Erythroblast (primary cell): ENCODE data around the gene CKS2.

Experiments
- DNase-seq, 2 experiments: peaks; one replicate each; lab custom pipeline; 2025; lab: John Stamatoyannopoulos, UW
- GATA1 ChIP-seq: IDR thresholded peaks from 2 replicates; pipeline ENCODE4 v1.6.1; 2011; ENCODE audit warnings: low read depth, mild to moderate bottlenecking, control low read depth, low read length, moderate library complexity
- POLR2A ChIP-seq: IDR thresholded peaks from 2 replicates; pipeline ENCODE4 v1.6.1; 2011; ENCODE audit warnings: mild to moderate bottlenecking, low read length

CKS2 gene

DNA sequence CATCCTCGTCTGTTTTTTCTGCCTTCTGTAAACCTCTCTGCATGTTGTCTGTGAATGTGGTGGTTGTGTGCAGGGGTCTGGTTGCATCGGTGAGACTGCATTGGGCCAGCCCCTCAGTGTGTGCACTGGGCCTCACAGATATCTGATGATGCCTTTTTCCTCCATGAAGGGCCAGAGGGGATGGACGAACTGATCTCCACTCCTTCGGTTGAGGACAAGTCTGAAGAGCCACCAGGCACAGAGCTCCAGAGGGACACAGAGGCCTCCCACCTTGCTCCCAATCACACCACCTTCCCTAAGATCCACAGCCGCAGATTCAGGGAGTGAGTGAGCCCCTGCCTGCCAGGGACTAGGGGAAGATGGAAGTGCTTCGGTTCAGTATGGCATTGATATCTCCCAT is 38.6 kb downstream of the CKS2 start:
- TF ChIP-seq POLR2A (no peak), GATA1 (no peak)
- no peak for DNase-seq

DNA sequence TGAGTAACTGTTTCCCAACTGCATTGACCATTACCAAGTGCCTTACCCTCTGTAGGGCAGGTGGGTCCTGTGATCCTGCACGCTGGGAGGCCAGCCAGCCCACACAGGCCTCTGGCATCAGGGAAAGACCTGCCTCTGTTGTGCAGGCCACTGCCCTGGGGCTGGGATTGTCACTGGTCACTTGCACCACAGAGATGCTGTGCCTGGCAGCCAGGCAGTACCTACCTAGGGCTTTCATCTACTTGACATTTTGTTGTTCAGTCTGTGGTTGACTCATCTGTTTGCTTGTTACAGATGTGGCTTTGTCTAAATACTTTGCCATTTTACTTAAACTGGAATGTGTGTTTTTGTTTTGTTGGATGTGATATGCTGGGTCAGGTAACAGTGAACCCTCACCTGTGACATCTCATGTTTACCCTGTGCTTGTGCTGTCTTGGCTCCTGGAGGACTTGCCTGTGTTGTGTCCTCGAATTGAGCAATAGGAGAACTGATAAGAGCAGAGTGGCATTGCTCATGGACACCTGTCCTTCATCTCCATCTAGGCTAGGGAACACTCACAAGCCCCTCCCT is 40.1 kb downstream of the CKS2 start:
- DNase-seq: no peak
- TF ChIP-seq GATA1 (no peak), POLR2A (no peak)

DNA sequence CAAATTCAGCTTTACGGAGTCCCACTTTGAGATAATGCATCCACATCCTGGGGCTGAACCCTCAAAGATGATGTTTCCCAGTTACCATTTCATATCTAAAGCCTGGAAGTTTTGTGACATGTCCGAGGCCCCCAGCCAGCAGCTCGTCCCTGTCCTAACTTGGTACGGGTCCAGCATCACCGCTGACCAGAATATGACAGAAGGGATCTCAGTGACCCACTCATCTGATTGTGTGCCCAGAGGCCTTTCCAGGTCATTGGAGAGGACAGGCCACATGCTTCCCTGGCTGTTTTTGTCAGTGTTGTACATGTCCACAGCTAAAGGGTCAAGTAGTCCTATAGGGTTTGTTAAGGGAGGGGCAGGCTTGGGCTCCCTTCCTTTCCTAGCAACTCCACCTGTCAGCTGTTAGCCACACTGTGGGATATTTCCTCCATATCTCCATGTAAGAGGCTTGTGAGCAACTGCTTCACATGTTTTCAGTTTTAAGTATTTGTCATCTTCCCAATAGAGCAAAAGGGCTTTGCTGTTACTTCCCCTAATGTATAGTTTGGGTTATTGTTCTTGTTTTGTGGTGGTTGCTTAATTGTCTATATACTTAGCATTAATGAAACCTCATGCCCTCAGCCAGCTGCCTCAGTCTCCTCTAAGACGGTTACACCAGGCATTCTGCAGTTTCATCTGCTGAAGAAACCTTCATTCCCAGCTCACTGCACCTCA is 40.7 kb downstream of the CKS2 start:
- no peak for DNase-seq
- TF ChIP-seq POLR2A: no peak
- TF ChIP-seq GATA1: no peak

DNA sequence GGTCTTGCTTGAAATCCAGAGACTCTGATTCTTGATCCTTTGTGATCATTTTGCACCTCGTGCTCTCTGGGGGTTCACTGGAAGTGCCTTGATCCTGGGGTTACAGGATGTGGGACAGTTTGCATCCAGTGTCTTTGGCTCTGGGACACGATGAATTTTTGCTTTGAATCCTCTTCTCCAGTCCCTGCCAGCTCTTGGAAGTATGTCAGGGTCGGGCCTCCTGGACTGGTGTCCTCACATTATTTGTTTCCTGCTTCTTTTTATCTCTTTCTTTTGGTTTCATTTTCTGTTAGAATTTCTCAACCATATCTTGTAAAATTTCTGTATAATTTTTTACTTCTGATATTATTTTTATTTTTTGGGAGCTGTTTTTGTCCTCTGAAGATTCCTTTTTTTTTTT is 41.5 kb downstream of the CKS2 start:
- no peak for TF ChIP-seq GATA1
- TF ChIP-seq POLR2A: no peak
- DNase-seq: no peak

DNA sequence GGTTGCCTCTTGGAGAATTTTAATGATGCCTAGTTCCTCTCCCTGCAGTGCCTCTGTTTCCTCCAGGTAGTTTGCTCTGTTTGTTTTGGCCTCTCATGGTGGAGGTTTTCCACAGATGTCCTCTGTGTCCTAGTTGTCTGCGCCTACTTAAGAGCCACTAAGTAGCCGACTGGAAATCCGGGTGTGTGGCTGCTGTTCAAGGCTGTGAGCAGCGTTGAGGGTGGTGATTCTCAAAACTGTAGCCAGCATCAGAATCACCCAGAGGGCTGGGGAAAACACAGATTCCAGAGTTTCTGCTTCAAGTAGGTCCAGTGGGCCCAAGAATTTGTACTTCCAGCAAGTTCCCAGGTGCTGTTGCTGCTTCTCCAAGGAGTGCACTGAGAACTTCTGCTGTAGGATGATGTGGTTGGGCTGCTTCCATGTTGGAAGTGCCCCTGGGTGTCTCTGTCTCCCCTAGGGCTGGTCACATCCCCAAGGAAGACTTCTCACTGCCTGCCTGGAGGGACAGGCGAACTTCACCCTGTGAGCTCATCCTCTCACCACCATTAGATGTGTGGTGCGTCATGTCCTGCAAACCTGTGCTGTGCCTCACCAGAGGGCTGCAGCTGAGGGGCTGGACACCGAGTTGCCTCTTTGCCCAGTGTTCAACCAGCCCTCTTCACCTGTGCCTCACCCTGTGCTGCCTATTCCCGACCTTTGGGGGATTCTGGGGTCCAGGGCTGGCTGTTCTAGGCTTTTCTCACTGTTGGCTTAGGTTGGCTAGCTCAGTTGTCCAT is 42.1 kb downstream of the CKS2 start:
- DNase-seq: no peak
- TF ChIP-seq GATA1 (no peak), POLR2A (no peak)

DNA sequence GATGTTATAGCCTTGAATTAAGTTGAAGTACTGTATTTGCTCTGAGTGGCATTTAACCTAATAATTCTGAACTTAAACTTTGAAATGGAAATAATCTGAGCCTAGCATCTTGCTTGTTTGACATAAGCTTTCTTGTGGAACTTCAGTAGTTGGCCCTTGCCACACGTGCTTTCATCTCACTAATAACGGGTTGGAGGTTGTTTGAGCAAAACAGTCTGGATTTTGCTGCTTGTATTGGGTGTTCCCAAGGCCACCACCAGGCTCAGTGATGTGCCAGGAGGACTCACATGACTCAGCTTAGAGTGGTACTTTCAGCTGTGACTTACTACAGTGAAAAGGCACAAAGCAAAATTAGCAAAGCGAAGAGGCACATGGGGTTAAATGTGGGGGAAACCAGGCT is 43.0 kb downstream of the CKS2 start:
- no peak for DNase-seq
- TF ChIP-seq POLR2A (no peak), GATA1 (no peak)

DNA sequence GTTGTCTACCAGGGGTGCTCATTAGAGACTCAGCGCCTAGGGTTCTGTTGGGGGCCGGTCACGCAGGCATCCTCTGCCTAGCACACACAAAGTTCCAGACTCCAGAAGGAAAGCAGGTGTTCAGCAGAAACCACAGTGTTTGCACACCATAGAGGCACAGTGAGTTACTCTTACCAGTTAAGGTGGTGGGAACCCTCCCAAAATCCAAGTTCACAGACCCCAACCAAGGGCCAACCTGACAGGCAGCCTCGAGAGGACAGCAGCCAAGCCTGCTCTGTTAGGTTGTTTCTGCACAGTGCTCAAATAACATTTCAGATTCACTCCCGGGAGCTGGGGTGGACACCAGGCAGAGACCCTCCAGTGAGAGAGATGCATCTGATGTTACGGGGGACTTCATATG is 43.5 kb downstream of the CKS2 start:
- DNase-seq: no peak
- TF ChIP-seq GATA1 (no peak), POLR2A (no peak)

DNA sequence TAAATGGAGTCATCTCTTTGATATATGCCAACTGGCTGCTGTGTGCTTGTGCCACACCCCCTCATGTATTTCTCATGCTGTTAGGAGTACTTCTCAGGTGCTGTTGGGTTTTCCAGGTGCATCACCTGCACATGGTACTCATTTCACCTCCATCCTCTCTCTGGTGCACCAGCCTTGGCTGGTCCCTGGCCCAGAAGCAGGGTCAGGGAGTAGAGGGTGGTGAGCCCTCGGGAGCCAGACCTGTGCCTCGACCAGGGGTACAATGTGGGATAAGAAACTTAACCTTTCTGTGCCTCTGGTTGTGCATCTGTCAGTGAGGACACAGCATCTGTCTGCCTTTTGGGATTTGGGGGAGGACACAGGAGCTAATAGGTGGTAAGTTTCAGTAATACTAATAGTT is 45.8 kb downstream of the CKS2 start:
- no peak for DNase-seq
- TF ChIP-seq POLR2A: no peak
- TF ChIP-seq GATA1: no peak

DNA sequence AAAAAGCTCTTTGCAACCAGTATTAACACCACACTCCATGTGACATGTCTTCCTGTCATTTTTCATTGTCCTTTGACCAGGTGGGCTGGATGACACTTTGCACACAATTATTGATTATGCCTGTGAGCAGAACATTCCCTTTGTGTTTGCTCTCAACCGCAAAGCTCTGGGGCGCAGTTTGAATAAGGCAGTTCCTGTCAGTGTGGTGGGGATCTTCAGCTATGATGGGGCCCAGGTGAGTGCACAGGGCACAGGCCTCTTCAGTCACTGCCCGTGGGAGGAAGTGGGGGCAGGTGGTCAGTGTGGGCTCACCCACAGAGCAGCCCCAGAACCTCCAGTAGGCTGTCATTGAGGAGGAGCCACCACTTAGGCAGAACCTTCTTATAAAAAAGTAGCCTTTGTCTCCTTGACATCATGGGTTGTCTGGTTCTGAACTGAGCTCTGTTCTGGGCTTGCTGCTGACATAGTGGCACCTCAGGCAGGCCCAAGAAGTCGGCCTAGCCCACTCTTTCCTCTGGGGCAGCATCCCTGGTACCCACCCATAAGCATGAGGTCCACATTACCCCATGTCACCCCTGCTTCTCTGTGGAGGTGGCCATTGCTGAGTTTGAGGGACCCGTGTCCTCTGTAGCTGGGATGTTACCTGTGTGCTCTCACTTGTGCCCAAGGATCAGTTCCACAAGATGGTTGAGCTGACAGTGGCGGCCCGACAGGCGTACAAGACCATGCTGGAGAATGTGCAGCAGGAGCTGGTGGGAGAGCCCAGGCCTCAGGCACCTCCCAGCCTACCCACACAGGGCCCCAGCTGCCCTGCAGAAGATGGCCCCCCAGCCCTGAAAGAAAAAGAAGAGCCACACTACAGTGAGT is 46.6 kb downstream of the CKS2 start:
- DNase-seq: no peak
- no peak for TF ChIP-seq GATA1
- TF ChIP-seq POLR2A: no peak

DNA sequence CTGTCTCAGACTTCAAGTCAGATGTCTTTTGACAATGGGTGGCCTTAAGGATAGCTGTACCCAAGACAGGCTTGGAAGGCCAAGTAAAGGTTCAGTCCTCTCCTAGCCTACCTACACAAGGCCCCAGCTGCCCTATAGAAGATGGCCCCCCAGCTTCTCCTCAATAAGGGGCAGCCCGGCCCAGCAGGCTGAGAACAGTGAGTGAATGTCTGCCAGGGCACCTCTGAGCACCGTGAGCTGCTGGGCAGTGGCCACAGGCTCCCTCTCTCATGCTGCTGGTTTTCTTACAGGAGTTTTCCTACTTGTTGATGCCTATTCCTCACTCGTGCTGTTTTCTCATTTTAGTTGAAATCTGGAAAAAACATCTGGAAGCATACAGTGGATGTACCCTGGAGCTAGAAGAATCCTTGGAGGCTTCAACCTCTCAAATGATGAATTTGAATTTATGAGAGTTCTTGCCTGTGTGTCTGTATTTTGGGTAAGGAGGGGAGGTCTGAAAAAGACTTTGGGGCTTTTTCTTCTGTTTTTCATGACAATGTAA is 47.5 kb downstream of the CKS2 start:
- no peak for DNase-seq
- TF ChIP-seq POLR2A: no peak
- TF ChIP-seq GATA1: no peak

DNA sequence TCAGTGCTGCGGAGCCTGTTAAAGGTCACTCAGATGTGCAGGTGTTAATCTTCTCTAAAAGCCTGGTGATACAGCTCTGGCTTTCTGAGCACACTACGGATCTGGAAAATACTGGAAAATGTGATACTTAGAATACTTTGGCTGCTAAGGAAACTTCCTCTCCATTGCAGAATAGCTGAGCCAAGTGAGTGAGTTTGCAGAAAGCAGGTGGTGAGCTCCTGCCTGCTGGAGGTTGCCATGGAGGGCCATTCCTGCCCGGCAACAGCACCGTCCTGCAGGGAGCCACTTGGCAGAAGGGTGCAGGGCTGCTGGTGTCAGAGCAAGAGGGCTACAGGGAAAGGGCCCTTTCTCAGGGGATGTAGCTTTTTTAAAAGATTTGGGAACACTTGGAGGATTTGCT is 48.0 kb downstream of the CKS2 start:
- no peak for DNase-seq
- TF ChIP-seq GATA1 (no peak), POLR2A (no peak)

DNA sequence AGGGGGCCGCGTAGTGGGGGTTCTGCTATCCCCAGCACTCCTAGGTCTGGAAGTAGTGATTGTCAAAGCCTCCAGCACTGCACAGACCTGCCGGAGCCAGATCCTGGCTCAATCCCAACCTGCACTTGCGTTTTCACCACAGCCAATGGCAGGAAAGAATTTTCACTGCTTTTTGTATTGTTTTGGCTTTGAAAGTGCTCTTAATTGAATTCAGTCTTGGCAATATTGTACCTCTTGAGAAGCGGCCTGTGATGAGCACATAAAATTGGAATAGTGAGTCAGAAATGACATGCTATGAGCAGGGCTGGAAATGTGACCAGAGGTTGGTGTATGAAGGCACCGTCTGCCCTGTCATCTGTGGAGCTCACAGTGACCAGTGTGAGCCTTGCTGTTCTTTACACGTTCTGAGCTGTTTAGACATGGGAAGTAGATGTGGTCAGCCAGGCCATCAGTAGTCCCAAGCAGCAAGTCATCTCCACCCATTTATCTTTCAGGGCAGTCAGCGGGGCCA is 48.8 kb downstream of the CKS2 start:
- TF ChIP-seq POLR2A: no peak
- no peak for TF ChIP-seq GATA1
- no peak for DNase-seq

DNA sequence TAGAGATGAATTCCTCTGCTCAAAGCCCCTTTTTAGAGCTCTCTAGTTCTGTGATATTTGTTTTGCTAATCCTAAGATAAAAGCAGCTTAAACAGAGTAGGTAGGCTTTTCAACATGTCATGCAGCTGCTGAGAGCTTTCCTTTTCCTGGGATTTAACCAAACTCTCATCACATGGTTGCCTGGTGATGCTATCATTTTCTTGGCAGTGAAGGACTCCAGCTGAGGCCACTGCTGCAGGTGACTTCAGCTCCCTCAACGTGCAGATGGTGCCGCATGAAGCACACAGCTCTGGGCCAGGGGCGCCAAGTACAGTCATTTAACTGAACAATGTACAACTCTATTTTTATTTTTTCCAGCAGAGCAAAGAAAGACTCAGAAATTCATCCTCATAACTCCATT is 49.5 kb downstream of the CKS2 start:
- DNase-seq: no peak
- TF ChIP-seq GATA1 (no peak), POLR2A (no peak)

DNA sequence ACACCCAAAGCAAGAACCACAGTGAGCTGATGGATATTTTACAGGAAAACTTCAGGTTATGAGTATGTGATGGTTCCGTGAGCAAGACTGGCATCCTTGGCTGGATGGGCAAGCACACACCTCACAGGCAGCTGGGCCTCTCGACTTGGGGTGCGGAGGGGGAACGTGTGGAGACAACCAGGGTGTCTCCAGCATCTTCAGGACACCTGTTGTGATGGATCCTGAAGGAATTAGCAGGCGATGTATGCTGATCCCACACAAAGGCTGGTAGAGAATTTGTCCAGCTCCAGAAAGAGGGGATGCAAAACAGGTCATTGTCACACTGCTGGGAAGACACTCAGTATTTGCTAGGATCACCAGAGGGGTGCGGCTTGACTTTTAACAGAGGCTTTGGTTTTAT is 50.0 kb downstream of the CKS2 start:
- TF ChIP-seq POLR2A: no peak
- TF ChIP-seq GATA1: no peak
- DNase-seq: no peak
